ENCODE results near the gene RBM20.
"Not testable (repeated sequence)": the region's sequence is repeated elsewhere in the genome, so short reads cannot be mapped to it uniquely, and the experiment has no call there.

The RBM20 gene

DNA sequence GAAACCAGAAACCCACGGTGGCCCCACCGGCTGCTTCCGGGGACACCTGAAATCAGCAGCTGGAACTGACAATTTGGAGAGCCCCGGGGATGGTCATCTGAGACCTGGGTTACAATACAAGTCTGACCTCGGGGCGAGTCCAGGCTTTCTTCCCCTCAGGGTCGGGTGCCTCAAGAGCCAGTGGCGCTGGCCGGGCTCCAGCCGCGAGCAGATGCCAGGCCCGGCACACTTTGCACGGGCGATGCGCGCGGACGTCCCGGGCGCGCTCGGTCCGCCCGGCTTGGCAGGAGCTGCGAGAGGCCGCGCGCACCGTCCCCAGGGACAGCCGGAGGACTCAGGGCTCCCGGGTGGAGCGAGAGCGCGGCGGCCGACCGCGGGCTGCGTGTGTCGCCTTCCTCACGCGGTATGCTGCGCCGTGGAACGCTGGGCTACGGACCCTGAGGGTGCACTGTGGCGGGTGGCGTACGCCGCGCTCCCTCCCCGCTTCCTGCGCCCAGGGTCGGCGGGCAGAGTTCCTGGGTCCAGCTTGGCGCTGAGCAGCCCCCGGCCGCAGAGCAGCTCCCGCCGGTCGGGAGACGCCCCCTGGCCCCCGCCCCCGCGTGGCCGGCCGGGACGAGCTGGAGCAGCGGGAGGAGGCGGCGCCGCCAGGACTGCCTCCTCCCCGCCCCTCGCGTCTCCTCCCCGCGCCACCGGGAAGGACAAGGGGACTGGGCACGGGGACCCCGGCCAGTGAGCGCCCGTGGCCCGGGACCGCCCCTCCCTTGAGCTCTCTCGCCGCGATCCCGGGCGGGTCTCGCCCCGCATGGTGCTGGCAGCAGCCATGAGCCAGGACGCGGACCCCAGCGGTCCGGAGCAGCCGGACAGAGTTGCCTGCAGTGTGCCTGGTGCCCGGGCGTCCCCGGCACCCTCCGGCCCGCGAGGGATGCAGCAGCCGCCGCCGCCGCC is at the start of gene RBM20:
RBM20 (plus strand) TSS at position 684 of the 945 bp plus-strand sequence; CDS start at position 803, 119 bp downstream.
- DNase-seq, result peak; percentile 43

DNA sequence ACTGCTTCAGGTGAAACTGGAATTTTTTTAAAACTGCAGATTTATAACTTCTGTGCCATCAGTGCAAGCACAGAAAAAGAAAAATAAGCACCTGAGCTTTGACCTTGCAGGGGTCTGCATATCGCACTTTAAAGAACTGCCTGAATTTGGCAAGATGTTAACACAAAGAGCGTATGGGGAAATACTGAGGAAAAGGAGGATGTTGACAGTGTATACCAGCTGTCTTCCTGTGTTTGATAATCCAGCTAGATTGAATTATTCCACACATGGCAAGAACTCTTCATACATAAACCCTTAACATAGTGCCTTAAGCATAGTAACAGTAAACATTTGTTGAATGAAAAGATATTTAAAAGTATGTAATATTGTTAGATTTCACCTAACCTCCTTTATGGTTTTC is 46.7 kb upstream of the RBM20 start:
- no peak for DNase-seq

DNA sequence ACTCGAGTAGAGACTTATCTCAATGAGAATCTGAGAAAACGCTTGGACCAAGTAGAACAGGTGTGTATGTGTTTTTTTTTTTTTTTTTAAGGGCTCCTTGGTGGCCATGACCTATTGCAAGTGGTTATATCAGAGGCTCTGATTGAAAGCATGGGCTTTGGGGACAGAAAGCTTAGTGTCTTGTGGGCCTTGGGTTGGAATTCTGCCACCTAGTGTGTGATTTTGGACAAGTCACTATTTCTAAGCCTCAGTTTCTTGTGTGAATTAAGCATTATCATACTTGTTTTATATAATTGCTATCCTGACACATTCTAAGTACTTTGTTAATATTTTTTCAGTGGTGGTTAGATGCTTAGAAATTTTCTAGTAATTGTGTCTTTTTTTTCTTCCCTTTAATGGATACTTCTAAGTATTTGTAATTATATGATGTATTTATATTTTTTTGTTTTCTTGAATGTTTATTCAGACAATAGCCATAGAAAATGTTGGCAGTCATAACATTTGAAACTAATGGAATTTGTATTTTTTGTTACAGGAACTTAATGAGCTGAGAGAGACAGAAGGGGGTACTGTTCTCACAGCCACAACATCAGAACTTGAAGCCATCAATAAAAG is 43.5 kb upstream of the RBM20 start:
- DNase-seq, result no peak

DNA sequence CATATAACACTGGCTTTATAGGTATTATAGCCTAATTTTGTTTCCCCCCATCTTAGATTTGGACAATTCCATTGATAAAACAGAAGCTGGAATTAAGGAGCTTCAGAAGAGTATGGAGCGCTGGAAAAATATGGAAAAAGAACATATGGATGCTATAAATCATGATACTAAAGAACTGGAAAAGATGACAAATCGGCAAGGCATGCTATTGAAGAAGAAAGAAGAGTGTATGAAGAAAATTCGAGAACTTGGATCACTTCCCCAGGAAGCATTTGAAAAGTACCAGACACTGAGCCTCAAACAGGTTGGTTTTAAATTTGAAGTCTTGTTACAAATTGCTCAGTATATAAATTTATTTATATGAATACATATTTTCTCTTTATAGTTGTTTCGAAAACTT is 42.6 kb upstream of the RBM20 start:
- DNase-seq, result no peak

DNA sequence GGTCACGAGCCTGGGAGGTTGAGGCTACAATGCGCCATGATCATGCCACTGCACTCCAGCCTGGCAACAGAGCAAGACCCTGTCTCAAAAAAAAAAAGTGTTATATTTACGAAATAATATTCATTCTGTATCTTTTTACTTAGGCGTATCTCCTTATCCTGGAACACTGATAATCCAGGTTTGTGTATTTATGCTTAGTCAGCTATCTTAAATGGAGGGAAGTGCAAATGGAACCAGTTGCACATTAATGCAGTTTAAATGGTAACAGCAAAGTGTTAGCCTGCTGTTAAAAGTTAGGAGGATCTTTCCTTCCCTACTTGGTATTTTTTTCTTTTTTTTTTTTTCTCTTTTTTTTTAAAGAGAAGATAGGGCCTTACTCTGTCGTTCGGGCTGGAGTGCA is 36.0 kb upstream of the RBM20 start:
- no peak for DNase-seq

DNA sequence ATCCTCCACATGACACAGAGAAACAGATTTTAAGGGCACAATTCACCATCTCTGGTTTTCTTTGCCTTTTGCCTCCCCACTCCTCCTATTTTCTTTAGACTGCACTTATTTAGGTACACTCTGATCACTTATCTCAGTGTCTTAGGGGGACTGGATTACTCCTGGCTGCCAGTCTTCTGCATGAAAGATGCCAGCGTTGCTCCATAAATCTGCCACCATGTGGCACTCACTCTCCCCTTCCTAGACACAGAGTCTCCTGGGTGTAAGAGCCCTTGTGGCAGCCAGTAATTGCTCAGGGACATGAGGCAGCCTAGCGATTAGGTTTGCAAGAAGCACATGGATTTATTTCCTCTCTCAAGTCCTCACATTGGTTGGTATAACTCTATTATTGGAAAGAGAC is 34.5 kb upstream of the RBM20 start:
- DNase-seq, result no peak

DNA sequence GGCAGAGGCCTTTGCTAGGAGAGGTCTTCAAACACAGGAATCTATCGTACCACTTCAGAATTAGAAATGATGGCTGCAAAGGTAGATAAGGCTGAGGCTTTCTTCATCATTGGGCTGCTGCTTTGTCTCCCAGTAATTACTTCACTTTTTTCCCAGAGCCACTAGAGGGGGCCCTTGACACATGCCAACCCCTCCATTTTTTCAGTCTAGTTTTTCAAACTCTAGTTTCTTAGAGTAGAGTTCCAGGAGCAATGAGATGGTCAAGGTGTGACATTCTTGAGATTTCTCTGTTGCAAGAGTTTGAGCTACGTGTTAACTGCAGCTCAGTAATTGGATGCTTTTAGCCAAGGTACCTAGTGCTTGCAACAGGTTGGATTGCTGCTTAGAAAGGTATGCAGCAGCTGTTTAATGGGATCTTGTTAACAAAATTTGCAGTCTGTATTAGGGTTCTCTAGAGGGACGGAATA is 33.8 kb upstream of the RBM20 start:
- peak; percentile 61 for DNase-seq

DNA sequence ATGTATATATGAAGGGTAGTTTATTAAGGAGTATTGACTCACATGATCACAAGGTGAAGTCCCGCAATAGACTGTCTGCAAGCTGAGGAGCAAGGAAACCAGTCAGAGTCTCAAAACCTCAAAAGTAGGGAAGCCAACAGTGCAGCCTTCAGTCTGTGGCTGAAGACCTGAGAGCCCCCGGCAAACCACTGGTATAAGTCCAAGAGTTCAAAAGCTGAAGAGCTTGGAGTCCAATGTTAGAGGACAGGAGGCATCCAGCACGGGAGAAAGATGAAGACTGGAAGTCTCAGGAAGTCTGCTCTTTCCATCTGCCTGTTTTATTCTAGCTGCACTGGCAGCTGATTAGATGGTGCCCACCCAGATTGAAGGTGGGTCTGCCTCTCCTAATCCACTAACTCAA is 33.4 kb upstream of the RBM20 start:
- not testable (repeated sequence) for DNase-seq

DNA sequence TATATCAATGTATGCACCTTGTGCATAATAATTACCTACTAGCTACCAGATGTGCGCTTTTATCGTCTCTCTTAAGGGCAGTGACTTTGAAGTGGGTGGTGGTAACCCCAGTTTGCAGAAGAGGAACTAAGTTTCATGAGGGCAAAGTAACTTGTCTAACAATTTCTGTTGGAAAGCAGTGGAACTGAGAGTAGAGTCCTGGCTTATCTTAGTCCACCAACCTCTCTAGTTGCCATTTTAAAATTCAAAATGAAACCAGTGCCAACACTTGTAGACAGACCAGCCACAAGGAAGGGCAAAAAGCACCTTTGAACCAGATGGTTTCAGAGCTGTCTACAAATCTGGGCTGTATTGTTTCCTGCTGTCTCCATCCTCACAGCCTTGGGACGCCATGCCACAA is 32.0 kb upstream of the RBM20 start:
- DNase-seq, result no peak

DNA sequence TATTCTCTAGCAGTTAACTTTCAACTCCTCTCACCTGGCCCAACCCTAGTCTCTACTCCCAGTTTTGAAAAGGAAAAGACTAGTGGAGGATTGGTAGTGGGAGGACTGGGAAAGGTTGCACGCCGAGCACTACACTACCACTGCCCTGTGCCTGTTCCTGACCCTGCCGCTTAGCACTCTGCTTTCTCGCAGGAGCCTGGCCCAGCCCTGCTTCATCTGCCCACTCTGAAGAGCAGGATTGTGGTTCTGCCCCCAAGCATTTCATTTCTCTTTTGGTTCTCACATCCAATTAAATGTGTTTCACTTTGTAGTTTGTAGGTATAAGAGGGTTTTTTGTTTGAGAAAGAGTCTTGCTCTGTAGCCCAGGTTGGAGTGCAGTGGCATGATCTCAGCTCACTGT is 31.5 kb upstream of the RBM20 start:
- DNase-seq, result no peak

DNA sequence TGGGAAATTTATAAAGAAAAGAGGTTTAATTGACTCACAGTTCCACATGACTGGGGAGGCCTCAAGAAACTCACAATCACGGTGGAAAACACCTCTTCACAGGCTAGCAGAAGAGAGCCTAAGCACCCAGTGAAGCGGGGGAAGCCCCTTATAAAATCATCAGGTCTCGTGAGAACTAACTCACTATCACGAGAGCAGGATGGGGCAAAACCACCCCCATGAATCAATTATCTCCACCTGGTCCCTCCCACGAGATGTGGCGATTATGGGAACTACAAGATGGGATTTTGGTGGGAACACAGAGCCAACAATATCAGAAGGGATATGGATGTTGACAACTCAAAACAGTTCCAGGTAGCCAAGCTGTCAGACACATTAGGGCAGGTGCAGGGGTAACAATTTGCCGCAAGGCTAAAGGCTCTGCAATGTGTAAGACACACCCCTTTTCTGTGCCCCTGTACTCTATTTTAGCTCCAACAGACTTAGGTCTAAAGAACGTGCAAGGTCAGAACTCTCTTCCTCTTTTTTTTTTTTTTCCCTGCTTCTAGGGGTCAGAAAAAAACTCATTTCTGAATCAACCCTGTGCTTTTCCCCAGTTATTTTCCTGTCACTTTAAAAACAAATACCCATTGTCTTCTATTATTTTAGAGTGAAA is 30.7 kb upstream of the RBM20 start:
- DNase-seq, result no peak

DNA sequence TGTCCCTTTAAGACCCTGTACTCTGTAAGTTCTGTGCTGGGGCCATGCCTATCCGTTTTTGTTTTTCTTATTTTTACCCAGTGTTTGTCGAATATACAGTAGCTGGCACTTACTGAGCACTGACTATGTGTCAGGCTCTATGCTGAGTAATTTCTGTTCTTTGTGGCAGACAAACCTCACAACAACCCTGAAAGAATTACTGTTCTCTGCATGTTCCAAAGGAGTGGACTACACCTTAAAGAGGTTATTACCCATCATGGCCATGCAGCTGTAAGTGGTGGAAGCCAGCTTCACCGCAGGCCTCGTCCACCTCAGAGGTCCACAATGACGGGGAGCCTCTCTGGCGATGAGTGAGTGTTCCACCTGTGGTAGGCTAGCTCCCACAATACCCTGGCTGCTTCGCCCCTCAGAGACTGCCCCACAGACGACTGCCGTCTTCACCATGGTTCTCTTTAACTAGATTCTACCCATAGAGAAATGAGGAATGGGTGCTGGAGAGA is 30.1 kb upstream of the RBM20 start:
- DNase-seq, result no peak

DNA sequence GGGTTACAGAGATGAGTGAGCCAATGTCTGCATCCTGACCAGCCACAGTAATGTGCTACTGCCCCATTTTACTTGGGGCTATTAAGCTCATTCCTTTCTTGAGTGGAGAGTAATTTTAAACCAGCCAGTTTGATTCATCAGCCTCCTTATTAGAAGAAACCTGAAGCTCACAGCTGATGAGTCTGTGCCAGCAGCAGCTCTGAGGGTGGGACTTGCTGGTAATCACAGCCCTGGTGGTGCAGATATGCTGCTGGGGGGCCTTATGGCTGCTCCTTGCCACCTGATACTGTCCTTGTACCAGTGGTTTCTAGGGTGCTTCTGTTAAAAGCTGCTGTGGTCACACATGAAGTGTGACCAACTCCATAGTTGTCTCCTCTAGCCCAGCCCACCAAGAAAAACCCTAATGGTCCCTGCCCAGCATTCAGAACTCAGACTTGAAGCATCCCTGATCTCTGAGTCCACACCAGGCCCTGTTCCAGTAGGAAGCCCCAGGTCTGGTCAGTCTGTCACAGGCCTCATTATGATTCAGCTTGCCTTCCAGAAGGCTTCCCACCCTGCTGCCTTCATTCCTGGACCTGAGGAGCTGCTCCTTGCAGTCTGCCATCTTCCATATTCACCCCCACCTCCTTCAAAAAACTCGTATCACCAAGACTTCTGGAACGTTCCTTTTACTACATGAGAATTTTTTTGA is 28.9 kb upstream of the RBM20 start:
- DNase-seq, result no peak

DNA sequence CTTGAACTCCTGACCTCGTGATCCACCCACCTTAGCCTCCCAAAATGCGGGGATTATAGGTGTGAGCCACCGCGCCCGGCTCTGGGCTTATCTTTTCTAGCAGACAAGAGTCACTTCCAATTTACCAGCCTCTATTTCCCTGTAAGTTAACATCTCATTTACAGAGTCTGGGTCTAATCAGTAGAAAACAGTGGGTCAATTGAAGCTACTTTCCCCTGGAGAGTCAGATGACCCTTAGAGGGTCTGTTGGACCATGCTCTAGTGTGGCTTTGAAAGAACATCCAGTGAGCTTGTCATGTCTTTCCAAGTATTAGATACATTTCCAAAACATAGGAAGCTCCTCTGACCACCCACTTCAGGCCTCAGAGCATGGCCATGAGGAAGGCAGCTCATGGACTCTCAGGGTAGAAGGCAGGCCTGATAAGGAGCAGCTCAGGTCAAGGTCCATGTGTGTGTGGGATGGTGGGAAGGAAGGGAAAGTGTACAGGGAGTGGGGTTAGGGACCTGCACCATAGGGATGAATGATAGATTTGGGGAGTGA is 27.6 kb upstream of the RBM20 start:
- DNase-seq, result no peak

DNA sequence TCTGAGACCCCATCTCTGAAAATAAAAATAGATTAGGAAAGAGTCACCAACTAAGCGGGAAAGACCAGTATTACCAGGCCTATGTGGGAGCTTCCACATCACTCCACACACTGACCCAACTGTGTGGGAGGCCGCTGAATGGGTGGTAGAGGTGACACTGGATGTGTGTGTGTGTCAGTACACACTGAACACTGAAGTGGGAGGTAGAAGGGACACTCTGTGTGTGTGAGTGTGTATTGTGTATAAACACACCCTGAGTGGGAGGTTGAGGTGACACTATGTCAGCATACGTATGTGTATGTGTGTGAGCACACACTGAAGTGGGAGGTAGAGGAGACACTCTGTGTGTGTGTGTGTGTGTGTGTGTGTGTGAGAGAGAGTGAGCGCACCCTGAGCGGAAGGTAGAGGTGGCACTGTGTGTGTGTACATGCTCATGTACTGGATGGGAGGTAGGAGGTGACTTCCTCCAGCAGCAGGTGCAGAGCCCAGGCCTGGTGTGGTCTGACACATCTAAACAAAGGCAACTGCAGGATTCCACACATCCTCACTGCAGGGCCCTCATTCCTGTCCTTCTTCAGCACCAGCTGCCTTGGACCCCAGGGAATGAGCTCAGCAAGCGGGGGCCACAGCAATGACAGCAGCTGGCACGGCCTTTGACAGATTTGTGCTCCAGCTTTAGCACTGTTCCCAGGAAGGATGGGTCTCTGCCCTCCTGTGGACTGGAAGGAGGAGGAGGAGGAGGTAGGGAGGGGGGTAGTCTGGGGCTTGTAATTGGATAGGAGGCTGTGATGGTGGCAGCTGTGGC is 26.5 kb upstream of the RBM20 start:
- DNase-seq, result peak; percentile 64

DNA sequence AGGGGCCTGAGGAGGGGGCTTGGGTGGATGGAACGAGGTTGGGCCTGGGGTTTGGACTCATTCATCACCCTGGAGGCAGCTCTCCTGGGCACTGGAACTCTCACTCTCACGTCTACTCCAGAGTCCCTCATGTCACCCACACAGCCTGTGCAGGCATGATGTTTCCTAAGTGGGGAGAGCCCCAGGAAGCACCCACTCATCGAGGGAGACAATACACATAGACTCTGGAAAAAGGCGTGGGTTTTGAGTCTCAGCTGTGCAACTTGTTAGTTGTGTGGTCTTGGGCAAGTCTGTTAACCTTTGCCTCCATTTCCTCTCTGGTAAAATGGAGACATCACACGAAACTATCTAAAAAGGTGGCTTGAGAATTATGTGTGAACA is 25.9 kb upstream of the RBM20 start:
- no peak for DNase-seq

DNA sequence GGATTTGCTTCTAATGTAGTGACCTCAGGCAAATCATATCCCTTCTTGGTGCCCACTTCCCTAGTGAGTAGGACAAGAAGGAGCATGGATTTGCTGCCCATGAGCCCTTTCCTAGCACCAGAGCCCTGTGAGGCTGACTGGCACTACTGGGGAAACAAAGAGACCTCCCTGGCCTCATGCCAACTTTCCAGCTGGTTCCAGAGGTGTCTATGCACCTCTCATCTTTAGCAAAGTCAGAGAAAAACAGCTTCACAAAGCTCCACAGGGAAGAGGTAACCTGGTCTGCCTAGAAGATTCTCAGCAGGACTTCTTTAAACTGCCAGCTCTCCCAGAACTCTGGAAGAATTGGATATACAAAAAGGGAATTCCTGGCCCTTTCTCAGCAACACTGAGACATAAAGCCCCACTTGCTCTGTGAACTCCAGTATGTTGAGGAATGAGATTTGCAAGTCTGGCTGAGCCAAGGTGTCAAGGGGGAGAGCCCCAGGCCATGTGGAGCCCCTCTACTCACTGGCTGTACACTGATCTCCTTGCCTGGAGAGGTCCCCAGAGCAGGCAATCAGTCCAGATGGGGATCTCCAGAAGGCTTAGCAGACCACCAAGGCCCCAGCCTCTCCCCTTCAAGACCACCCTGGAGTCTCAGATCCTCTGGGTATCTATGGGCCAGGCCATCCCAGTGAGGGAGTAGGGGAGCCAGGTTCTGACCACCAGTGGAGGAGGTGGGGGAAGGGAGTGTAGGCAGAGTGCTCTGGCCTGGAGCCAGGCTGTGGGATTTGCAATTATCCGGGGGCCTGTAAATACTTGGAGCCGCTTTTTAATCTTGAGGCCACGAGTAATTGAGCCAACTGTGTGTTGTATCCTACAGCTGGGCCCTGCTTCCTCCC is 24.4 kb upstream of the RBM20 start:
- no peak for DNase-seq

DNA sequence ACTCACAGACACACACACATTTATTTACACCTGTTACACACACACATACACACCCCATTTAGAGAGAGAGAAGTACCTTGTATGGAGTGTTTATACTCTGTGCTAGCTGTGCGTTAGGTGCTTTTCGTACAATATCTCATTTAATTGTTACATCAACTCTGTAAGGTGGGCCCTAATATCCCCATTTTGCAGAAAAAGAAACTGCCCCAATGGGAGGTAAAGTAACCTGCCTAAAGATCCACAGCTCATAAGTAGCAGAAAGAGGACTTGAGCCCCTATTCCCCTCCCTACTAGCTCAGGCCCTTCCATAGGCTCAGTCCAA is 23.8 kb upstream of the RBM20 start:
- no peak for DNase-seq

DNA sequence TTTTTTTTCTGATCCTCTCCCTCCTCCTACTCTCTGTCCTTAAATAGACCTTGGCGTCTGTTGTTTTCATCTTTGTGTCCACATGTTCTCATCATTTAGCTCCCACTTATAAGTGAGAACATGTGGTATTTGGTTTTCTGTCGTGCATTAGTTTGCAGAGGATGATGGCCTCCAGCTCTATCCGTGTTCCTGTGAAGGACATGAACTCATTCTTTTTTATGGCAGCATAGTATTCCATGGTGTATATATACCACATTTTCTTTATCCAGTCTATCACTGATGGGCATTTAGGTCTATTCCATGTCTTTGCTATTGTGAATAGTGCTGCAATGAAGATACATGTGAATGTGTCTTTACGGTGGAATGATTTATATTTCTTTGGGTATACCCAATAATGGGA is 20.8 kb upstream of the RBM20 start:
- not testable (repeated sequence) for DNase-seq

DNA sequence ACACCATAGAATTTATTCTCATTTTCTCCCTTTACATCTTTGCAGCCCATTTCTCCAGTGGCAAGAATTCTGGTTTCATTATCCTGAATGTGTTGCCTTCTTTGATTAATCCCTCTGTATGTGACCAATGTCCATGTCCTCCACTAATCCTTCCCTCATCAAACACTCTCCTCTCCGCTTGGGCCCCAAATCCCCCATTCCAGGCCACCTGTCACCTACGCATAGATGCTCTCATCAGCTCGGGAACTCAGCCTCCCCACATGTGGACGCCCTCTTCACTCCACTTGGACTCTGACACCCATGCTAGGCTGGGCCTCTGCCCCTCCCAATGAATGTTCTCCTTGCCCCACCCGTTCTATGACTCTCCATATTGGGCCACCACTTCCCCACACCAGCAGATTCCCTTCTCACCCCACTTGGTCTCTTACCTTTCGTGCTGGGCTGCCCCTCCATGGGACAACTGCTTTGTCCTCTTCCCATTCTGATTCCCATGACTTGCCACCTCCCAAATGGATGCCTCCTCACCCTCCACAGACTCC is 18.7 kb upstream of the RBM20 start:
- DNase-seq, result no peak
